Activated CD4-positive, alpha-beta T cell treated with anti-CD3 and anti-CD28 coated beads, Interleukin-2, amount 10 ng/mL, durations not matched to agents 7 days and 5 days (primary cell): ENCODE results near the gene RACGAP1. TPM values are rescaled to one million over a fixed set of nuclear protein-coding genes. Genes with fewer than 3 reads are reported as not detected.

Experiments
- CTCF ChIA-PET: fragments of 350-600 bp; sonication (Branson Sonifier 250); formaldehyde crosslinking; loops from one replicate; lab custom pipeline; 2021; ENCODE audit warnings: antibody characterized with exemption; lab: Charles Lee
- POLR2A ChIA-PET: fragments of 350-600 bp; sonication (Branson Sonifier 250); formaldehyde crosslinking; loops from one replicate; lab custom pipeline; 2021; ENCODE audit warnings: antibody characterized with exemption; lab: Charles Lee
- DNase-seq: peaks from one replicate; pipeline ENCODE4 v3.0.0-alpha.2; 2020
- H3K27ac Mint-ChIP-seq: one replicate; pipeline ENCODE4 v1.8.0; 2021; ENCODE audit warnings: mild to moderate bottlenecking, moderate library complexity, mixed read lengths
- H3K27me3 Mint-ChIP-seq: one replicate; pipeline ENCODE4 v1.8.0; 2021; ENCODE audit warnings: mixed read lengths
- H3K36me3 Mint-ChIP-seq: one replicate; pipeline ENCODE4 v1.8.0; 2021; ENCODE audit warnings: low read depth, mixed read lengths
- H3K4me1 Mint-ChIP-seq: one replicate; pipeline ENCODE4 v1.8.0; 2021; ENCODE audit warnings: mixed read lengths
- H3K4me3 Mint-ChIP-seq: one replicate; pipeline ENCODE4 v1.8.0; 2021; ENCODE audit warnings: mild to moderate bottlenecking, moderate library complexity, mixed read lengths
- H3K9me3 Mint-ChIP-seq: one replicate; pipeline ENCODE4 v1.8.0; 2021; ENCODE audit warnings: mixed read lengths
- total RNA-seq, 2 experiments: library from RNA; stranded (reverse); gene quantifications; one replicate each; pipeline ENCODE4 v1.2.3, GENCODE V29; 2021

The RACGAP1 gene
- total RNA-seq, 2 experiments from 2014 or later, result 177 to 183 TPM

GRCh38 chr12:50061171-50061570 is 35.9 kb upstream of the RACGAP1 start:
- Mint-ChIP-seq H3K9me3 (no peaks in the 10 kb centered on the region), H3K4me1 (peaks cover 45% of the 10 kb centered on the region), H3K4me3 (no peak overlapping the region), H3K27me3 (peaks cover 14% of the 10 kb centered on the region), H3K27ac (peak overlapping the region; percentile 5), H3K36me3 (no peaks in the 10 kb centered on the region)
- CTCF ChIA-PET, result interaction anchor here (0.8 to 2.9 kb wide), 3 partner anchors 9 to 94 kb away, joined by 4 to 10 read pairs (median 7); no protein-coding TSS in a partner anchor
- POLR2A ChIA-PET, result no interaction called here
- DNase-seq, result no peak

GRCh38 chr12:50060120-50060468 is 34.8 kb upstream of the RACGAP1 start:
- H3K9me3 Mint-ChIP-seq, result no peaks in the 10 kb centered on the region
- no peak for DNase-seq
- CTCF ChIA-PET, result interaction anchor here (0.6 to 2.9 kb wide), 10 partner anchors 10 to 167 kb away, joined by 3 to 11 read pairs (median 8); partner anchors contain the start of gene COX14
- POLR2A ChIA-PET, result interaction anchor here (1.0 kb wide), 1 partner anchor 53 kb away, joined by 5 read pairs; no protein-coding TSS in a partner anchor
- no peaks in the 10 kb centered on the region for H3K36me3 Mint-ChIP-seq
- H3K27me3 Mint-ChIP-seq, result peaks cover 19% of the 10 kb centered on the region
- H3K4me3 Mint-ChIP-seq, result peak overlapping the region; percentile 63
- peak overlapping the region; percentile 85 for H3K27ac Mint-ChIP-seq
- peaks cover 52% of the 10 kb centered on the region for H3K4me1 Mint-ChIP-seq

GRCh38 chr12:50059440-50060119 is 34.3 kb upstream of the RACGAP1 start:
- H3K9me3 Mint-ChIP-seq, result no peaks in the 10 kb centered on the region
- peaks cover 19% of the 10 kb centered on the region for H3K27me3 Mint-ChIP-seq
- CTCF ChIA-PET, result interaction anchor here (1.2 to 2.9 kb wide), 10 partner anchors 10 to 114 kb away, joined by 3 to 11 read pairs (median 8); partner anchors contain the start of genes COX14 and SMARCD1
- no peaks in the 10 kb centered on the region for H3K36me3 Mint-ChIP-seq
- POLR2A ChIA-PET, result interaction anchor here (1.0 kb wide), 1 partner anchor 52 kb away, joined by 5 read pairs; no protein-coding TSS in a partner anchor
- DNase-seq, result peak; percentile 71
- H3K27ac Mint-ChIP-seq, result peak overlapping the region; percentile 85
- H3K4me1 Mint-ChIP-seq, result peaks cover 52% of the 10 kb centered on the region
- peak overlapping the region; percentile 63 for H3K4me3 Mint-ChIP-seq

GRCh38 chr12:50058743-50059312 is 33.5 kb upstream of the RACGAP1 start:
- Mint-ChIP-seq H3K9me3 (no peaks in the 10 kb centered on the region), H3K36me3 (no peaks in the 10 kb centered on the region), H3K27me3 (peaks cover 19% of the 10 kb centered on the region), H3K4me3 (peak overlapping the region; percentile 63), H3K27ac (peak overlapping the region; percentile 85), H3K4me1 (peaks cover 52% of the 10 kb centered on the region)
- peak; percentile 29 for DNase-seq
- ChIA-PET POLR2A (interaction anchor here (1.0 kb wide), 1 partner anchor 51 kb away, joined by 5 read pairs; no protein-coding TSS in a partner anchor), CTCF (interaction anchor here (1.3 to 2.9 kb wide), 8 partner anchors 9 to 113 kb away, joined by 3 to 11 read pairs (median 8); partner anchors contain the start of genes COX14 and SMARCD1)

- Mint-ChIP-seq H3K4me3 (peak overlapping the region; percentile 63), H3K4me1 (peaks cover 52% of the 10 kb centered on the region), H3K27ac (peak overlapping the region; percentile 85), H3K9me3 (no peaks in the 10 kb centered on the region), H3K27me3 (peaks cover 25% of the 10 kb centered on the region), H3K36me3 (no peaks in the 10 kb centered on the region)
- no peak for DNase-seq
- ChIA-PET POLR2A (no interaction called here), CTCF (interaction anchor here (1.0 to 2.9 kb wide), 7 partner anchors 8 to 91 kb away, joined by 3 to 11 read pairs (median 8); partner anchors contain the start of genes COX14 and SMARCD1)
Measured at GRCh38 chr12:50057896-50058670, 32.8 kb upstream of the RACGAP1 start.

- H3K9me3 Mint-ChIP-seq, result no peaks in the 10 kb centered on the region
- H3K4me3 Mint-ChIP-seq, result peak within 1 kb of the TSS; percentile 81
- ChIA-PET POLR2A (no interaction called here), CTCF (interaction anchor here (0.9 to 4.5 kb wide), 9 partner anchors 11 to 91 kb away, joined by 3 to 41 read pairs (median 8); partner anchors contain the start of genes COX14, RACGAP1 and SMARCD1)
- peaks cover 52% of the 10 kb centered on the region for H3K4me1 Mint-ChIP-seq
- H3K36me3 Mint-ChIP-seq, result no peaks in the 10 kb centered on the region
- H3K27ac Mint-ChIP-seq, result peak within 1 kb of the TSS; percentile 85
- H3K27me3 Mint-ChIP-seq, result peaks cover 34% of the 10 kb centered on the region
- peak; percentile 61 for DNase-seq
Measured at GRCh38 chr12:50057000-50057841, 31.9 kb upstream of the RACGAP1 start, which contains the start of gene ASIC1. Gene ASIC1, plus strand, starts transcription at chr12:50057596. Its CDS starts 1,171 bp downstream, at chr12:50058767.

GRCh38 chr12:50056639-50056976 is 31.3 kb upstream of the RACGAP1 start:
- ChIA-PET CTCF (interaction anchor here (0.5 to 4.5 kb wide), 12 partner anchors 11 to 515 kb away, joined by 3 to 41 read pairs (median 4); partner anchors contain the start of genes RACGAP1, SMARCD1 and TMBIM6), POLR2A (no interaction called here)
- Mint-ChIP-seq H3K4me1 (peaks cover 50% of the 10 kb centered on the region), H3K4me3 (peak overlapping the region; percentile 81), H3K36me3 (no peaks in the 10 kb centered on the region), H3K9me3 (no peaks in the 10 kb centered on the region), H3K27ac (peak overlapping the region; percentile 27), H3K27me3 (peaks cover 39% of the 10 kb centered on the region)
- DNase-seq, result no peak

- ChIA-PET CTCF (interaction anchor here (0.5 to 4.5 kb wide), 16 partner anchors 12 to 515 kb away, joined by 3 to 41 read pairs (median 4); partner anchors contain the start of genes RACGAP1, SMARCD1 and TMBIM6), POLR2A (no interaction called here)
- peak; percentile 63 for DNase-seq
- H3K36me3 Mint-ChIP-seq, result no peaks in the 10 kb centered on the region
- H3K4me1 Mint-ChIP-seq, result peaks cover 44% of the 10 kb centered on the region
- peak overlapping the region; percentile 28 for H3K4me3 Mint-ChIP-seq
- H3K27me3 Mint-ChIP-seq, result peaks cover 44% of the 10 kb centered on the region
- H3K27ac Mint-ChIP-seq, result no peak overlapping the region
- no peaks in the 10 kb centered on the region for H3K9me3 Mint-ChIP-seq
Measured at GRCh38 chr12:50055831-50056638, 30.7 kb upstream of the RACGAP1 start.

GRCh38 chr12:50053583-50053982 is 28.3 kb upstream of the RACGAP1 start:
- H3K4me3 Mint-ChIP-seq, result no peak overlapping the region
- peaks cover 57% of the 10 kb centered on the region for H3K27me3 Mint-ChIP-seq
- no peaks in the 10 kb centered on the region for H3K36me3 Mint-ChIP-seq
- POLR2A ChIA-PET, result no interaction called here
- CTCF ChIA-PET, result interaction anchor here (0.5 to 4.5 kb wide), 6 partner anchors 10 to 305 kb away, joined by 3 to 41 read pairs (median 4); no protein-coding TSS in a partner anchor
- H3K27ac Mint-ChIP-seq, result no peak overlapping the region
- H3K4me1 Mint-ChIP-seq, result peaks cover 20% of the 10 kb centered on the region
- no peaks in the 10 kb centered on the region for H3K9me3 Mint-ChIP-seq
- DNase-seq, result no peak

- CTCF ChIA-PET, result interaction anchor here (0.5 to 4.5 kb wide), 2 partner anchors 15 to 220 kb away, joined by 3 to 41 read pairs; no protein-coding TSS in a partner anchor
Measured at GRCh38 chr12:50052964-50053363, 27.7 kb upstream of the RACGAP1 start.

GRCh38 chr12:50052544-50052943 is 27.2 kb upstream of the RACGAP1 start:
- no peaks in the 10 kb centered on the region for H3K9me3 Mint-ChIP-seq
- POLR2A ChIA-PET, result no interaction called here
- H3K36me3 Mint-ChIP-seq, result no peaks in the 10 kb centered on the region
- H3K4me3 Mint-ChIP-seq, result no peak overlapping the region
- H3K4me1 Mint-ChIP-seq, result peaks cover 17% of the 10 kb centered on the region
- H3K27ac Mint-ChIP-seq, result no peak overlapping the region
- CTCF ChIA-PET, result no interaction called here
- H3K27me3 Mint-ChIP-seq, result peaks cover 57% of the 10 kb centered on the region
- no peak for DNase-seq

More at GRCh38 chr12:50052964-50053363, 27.7 kb upstream of the RACGAP1 start:
- Mint-ChIP-seq H3K27me3 (peaks cover 57% of the 10 kb centered on the region), H3K9me3 (no peaks in the 10 kb centered on the region), H3K36me3 (no peaks in the 10 kb centered on the region), H3K4me3 (no peak overlapping the region), H3K27ac (no peak overlapping the region), H3K4me1 (peaks cover 17% of the 10 kb centered on the region)
- POLR2A ChIA-PET, result no interaction called here
- DNase-seq, result no peak
